ENCODE results near the gene SMYD1. TPM values are rescaled to one million over a fixed set of nuclear protein-coding genes. Genes with fewer than 3 reads are reported as not detected.

Gene SMYD1
- total and polyA plus RNA-seq, 2 donors (not counting 3 experiments of a cell fraction or from before 2014, with no cell fraction given), result not detected

DNA sequence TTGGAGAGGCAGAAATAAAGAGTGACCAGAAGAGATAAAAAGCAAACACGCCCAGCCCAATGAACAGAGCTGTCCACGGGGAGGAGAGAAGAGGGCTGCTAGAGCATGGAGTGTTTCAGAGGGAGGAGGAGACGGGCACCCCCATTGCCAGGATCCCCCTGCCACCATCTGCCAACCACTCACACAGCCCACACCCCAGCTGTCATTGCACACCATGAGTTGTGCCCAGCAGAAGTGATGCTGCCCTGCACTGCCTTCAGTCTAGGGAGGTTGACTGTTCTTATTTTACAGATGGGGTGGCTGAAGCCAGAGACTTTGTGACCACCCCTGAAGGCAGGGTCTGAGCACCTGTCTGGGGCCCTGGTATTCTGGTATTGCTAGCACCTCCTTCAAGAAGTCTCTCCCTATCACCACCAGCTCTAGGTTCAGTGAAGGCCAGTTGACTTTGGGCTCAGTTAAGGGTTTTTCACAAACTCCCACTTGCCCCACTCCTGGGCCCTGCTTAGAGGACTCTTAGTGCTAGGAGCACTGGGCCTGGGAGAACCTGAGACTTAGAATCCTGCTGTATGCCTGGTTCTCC lies 57.8 kb downstream of the SMYD1 start:
- H3K4me3 ChIP-seq (replicated peaks in 1 of 3; ENCODE audit: insufficient read depth in 1 of 3, low read depth in 1 of 3, low read length in 3 of 3), result no peak overlapping the region
- no peak overlapping the region for H3K9ac ChIP-seq (replicated peaks; ENCODE audit: extremely low read depth, insufficient read depth, low read length)
- no peak for FAIRE-seq
- H3K4me2 ChIP-seq (ENCODE audit: insufficient read depth, low read length), result no peak overlapping the region
- no peaks in the 10 kb centered on the region for H4K20me1 ChIP-seq (replicated peaks; ENCODE audit: control insufficient read depth, extremely low read depth, insufficient read depth, low read length)
- CTCF ChIA-PET, result interaction anchor here (0.5 to 1.2 kb wide), 2 partner anchors 65 to 89 kb away, joined by 3 read pairs; no protein-coding TSS in a partner anchor
- no peaks in the 10 kb centered on the region for H3K79me2 ChIP-seq (ENCODE audit: control insufficient read depth, insufficient read depth, low read length)
- DNase-seq (ENCODE audit: low read depth, low spot score), result no peak
- no peaks in the 10 kb centered on the region for H3K27me3 ChIP-seq (ENCODE audit: control insufficient read depth in 2 of 2, insufficient read depth in 2 of 2, low read length in 2 of 2)
- TF ChIP-seq JUN (IDR thresholded peaks at IDR 0.05; ENCODE audit: borderline replicate concordance, insufficient read depth, insufficient read length, low read depth) (no peak), EZH2 (IDR thresholded peaks at IDR 0.05; ENCODE audit: borderline replicate concordance, low read depth, low read length, severe bottlenecking) (no peak), POLR2A (IDR thresholded peaks at IDR 0.05; ENCODE audit: low read depth, low read length) (no peak), POLR2AphosphoS5 (IDR thresholded peaks at IDR 0.05; ENCODE audit: insufficient read depth, low read depth, low read length) (no peak), GATA2 (IDR thresholded peaks at IDR 0.05; ENCODE audit: insufficient read depth, insufficient read length, low read depth, low read length) (no peak), FOS (IDR thresholded peaks at IDR 0.05; ENCODE audit: borderline replicate concordance, insufficient read depth, low read length) (no peak), MYC (IDR thresholded peaks at IDR 0.05; ENCODE audit: low read depth, low read length) (no peak)
- TF ChIP-seq, protein P1, sequence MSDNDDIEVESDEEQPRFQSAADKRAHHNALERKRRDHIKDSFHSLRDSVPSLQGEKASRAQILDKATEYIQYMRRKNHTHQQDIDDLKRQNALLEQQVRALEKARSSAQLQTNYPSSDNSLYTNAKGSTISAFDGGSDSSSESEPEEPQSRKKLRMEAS (IDR thresholded peaks at IDR 0.05; ENCODE audit: insufficient read depth, insufficient read length), result no peak
- TF ChIP-seq, protein P2, sequence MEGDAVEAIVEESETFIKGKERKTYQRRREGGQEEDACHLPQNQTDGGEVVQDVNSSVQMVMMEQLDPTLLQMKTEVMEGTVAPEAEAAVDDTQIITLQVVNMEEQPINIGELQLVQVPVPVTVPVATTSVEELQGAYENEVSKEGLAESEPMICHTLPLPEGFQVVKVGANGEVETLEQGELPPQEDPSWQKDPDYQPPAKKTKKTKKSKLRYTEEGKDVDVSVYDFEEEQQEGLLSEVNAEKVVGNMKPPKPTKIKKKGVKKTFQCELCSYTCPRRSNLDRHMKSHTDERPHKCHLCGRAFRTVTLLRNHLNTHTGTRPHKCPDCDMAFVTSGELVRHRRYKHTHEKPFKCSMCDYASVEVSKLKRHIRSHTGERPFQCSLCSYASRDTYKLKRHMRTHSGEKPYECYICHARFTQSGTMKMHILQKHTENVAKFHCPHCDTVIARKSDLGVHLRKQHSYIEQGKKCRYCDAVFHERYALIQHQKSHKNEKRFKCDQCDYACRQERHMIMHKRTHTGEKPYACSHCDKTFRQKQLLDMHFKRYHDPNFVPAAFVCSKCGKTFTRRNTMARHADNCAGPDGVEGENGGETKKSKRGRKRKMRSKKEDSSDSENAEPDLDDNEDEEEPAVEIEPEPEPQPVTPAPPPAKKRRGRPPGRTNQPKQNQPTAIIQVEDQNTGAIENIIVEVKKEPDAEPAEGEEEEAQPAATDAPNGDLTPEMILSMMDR (IDR thresholded peaks at IDR 0.05; ENCODE audit: extremely low read depth in 1 of 2, insufficient read depth in 1 of 2, low read depth in 1 of 2, low read length in 2 of 2), result no peak
- no peaks in the 10 kb centered on the region for H3K9me1 ChIP-seq (replicated peaks; ENCODE audit: control insufficient read depth, extremely low read depth, insufficient read depth, low read length)
- no peaks in the 10 kb centered on the region for H3K9me3 ChIP-seq (replicated peaks; ENCODE audit: control insufficient read depth, insufficient read depth, low read length)
- no TSS peak for BruUV-seq (replicated peaks)
- no peak overlapping the region for H3K27ac ChIP-seq (ENCODE audit: insufficient read depth, low read depth, low read length)
- POLR2A ChIA-PET, result no interaction called here
- dilution Hi-C loops (cut with MboI; ENCODE audit: extremely low pct_ligation_motif_present, low sequenced_read_pairs), result no loop called here
- no peaks in the 10 kb centered on the region for H3K4me1 ChIP-seq (ENCODE audit: control insufficient read depth, extremely low read depth, insufficient read depth, low read length)
- H2AFZ ChIP-seq (ENCODE audit: low read depth, low read length), result no peak overlapping the region
- H3K36me3 ChIP-seq (ENCODE audit: control insufficient read depth in 2 of 2, extremely low read depth in 1 of 2, insufficient read depth in 2 of 2, low read length in 2 of 2), result no peaks in the 10 kb centered on the region
- intact Hi-C loops (cut with micrococcal nuclease), result no loop called here
